ENCODE data around the gene FAM98B. TPM values are rescaled to one million over a fixed set of nuclear protein-coding genes. Genes with fewer than 3 reads are reported as not detected.
"Not testable (repeated sequence)": the region's sequence is repeated elsewhere in the genome, so short reads cannot be mapped to it uniquely, and the experiment has no call there.

FAM98B gene
- 10 to 100 TPM; 45.9 to 67.9 TPM for total RNA-seq

DNA sequence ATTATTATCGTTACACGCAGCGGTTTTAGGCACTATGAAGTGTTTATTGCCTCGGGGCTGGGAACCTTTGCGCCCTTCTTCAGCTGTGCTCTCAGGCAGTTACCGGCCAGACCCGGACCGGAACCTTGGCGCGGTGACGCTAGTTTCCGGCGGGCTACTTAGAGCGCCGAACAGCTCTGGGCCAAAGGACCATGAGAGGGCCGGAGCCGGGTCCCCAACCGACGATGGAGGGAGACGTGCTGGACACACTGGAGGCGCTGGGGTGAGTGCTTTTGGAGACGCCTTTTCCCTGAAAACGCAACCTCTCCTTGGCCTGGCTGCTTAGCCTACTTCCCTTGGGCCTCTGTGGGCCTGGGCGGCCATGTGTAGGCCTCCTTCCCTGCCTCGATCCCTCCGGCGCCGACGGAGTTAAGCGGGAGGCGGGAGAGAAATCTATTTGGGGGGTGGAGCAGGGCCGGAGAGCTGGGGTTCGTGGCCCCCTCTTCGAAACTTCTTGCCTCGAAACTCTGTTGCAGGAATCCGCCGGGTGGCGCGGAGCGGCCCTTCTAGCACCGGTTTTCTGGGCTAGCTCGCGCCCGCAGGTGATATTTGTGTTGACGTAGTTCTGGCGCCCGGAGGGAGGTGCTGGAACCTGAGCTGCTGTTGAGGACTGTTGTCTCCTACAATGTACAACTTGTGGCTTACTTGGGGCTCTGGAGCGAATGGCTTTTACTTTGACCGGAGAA lies at the start of gene FAM98B:
FAM98B (plus strand) TSS at position 157 of the 725 bp plus-strand sequence; CDS start at position 192, 35 bp downstream.
- POLR2A ChIA-PET, result interaction anchor here (0.6 to 2.2 kb wide), 7 partner anchors 13 to 1707 kb away, joined by 3 to 6 read pairs (median 3); partner anchors contain the start of genes BUB1B and RASGRP1
- CTCF ChIA-PET, result interaction anchor here (0.7 to 3.6 kb wide), 8 partner anchors 13 to 250 kb away, joined by 3 to 22 read pairs (median 4); partner anchors contain the start of gene RASGRP1

- ChIA-PET CTCF (no interaction called here), POLR2A (no interaction called here)
Observed at GRCh38 chr15:38406436-38406835, 47.5 kb upstream of the FAM98B start.

DNA sequence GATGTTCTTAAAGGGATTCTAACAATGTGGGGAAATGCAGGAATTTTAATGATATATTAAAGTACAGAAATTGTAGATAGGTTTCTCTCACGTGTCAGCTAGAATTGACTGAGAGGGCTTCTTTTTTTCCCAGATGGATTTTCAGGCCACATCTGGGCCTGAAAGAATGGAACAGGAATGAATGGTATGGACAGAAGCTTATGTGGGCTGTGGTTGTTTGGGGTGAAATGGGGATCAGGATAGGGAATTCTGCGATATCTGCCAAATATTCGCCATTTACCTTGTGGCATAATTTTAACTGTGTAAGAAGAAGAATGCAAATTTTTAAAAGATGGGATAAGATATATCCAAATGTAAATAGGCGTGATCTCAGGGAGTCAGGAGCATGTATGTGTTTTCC lies 45.4 kb upstream of the FAM98B start:
- ChIA-PET POLR2A (no interaction called here), CTCF (no interaction called here)

DNA sequence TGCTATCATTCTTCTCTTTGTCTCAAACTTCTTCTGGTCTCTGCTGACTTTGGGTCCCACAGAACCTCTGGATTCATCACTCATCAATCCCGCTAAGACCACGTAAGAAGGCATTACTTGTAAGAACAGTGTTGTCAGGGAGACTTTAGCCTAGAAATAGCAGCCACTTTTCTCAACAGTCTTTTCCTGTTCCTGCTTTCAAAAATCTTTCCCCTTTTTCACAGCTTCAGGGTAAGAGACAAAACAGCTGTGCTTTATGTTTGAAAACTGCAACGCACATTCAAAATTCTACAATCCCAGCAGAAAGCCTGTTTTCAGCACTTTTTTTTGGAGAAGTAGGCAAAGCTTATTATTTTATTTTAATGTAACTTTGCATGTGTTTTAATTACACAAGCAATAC lies 42.0 kb upstream of the FAM98B start:
- POLR2A ChIA-PET, result no interaction called here
- CTCF ChIA-PET, result no interaction called here

GRCh38 chr15:38412466-38412865 lies 41.5 kb upstream of the FAM98B start:
- ChIA-PET CTCF (no interaction called here), POLR2A (no interaction called here)

DNA sequence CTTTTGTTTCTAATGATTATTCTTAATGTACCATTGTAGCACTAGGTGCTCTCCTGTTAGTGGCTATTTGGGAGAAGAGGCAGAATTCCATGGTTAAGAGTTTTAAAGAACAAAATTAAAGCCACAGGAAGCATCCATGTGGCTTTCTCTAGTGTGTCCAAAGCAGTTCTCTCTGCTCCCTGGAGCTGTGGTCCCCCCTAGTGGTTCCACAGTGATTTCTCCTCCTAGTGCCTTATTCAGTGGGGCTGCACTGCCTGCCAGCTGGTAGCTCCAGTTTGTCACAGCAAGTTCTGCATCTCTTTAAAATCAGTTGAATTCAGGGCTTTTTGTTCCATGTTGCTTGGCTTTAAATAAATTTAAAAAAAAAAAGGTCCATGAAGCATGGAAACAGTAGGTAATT lies 39.6 kb upstream of the FAM98B start:
- ChIA-PET CTCF (no interaction called here), POLR2A (no interaction called here)

DNA sequence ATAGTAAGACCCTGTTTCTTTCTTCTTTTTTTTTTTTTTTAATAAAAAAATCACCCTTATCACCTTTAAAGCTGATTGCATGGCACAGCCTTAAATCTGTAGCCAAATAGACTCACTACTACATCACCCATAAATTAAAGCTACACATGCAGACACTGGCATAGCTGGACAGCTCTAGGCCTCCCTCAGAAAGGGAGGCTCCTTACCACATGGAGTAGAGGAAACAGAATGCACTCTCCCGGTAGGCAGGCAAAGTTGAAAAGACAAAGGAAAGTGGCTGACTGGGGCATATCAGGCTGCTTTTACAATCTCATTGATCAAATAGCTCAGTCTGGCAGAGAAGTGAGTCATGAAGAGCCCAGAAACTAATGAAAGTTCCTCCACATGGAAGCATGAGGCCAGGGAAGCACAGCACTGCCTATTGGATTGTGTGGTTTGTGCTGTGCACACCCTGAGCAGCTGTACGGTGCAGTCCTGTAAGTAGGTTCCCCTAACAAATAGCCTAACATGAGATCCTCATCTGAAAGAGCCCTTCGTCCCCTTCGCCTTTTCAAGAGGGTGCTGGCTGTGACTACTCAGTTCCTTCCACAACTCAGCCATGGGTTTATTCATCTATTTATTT lies 32.7 kb upstream of the FAM98B start:
- ChIA-PET POLR2A (no interaction called here), CTCF (no interaction called here)

GRCh38 chr15:38424101-38424552 lies 29.8 kb upstream of the FAM98B start:
- POLR2A ChIA-PET, result no interaction called here

DNA sequence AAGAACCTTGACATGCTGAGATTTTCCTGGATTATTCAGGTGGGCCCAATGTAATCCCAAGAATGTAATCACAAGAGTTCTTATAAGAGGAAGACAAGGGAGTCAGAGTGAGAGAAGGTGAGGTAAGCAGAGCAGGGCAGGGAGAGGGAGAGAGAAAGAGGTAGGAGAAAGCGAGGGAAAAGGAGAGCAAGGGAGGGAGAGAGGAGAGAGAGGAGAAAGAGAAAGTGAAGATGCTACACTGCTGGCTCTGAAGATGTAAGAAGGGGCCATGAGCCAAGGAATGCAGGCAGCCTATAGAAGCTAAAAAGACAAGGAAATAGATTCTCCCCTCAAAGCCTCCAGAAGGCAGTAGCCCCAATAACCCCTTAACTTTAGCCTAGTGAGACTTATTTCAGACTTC lies 28.7 kb upstream of the FAM98B start:
- POLR2A ChIA-PET, result no interaction called here
- CTCF ChIA-PET, result interaction anchor here (0.6 to 1.8 kb wide), 3 partner anchors 15 to 1675 kb away, joined by 3 to 4 read pairs (median 4); no protein-coding TSS in a partner anchor

More at GRCh38 chr15:38424101-38424552, 29.8 kb upstream of the FAM98B start:
- CTCF ChIA-PET, result interaction anchor here (1.1 kb wide), 1 partner anchor 16 kb away, joined by 4 read pairs; no protein-coding TSS in a partner anchor

DNA sequence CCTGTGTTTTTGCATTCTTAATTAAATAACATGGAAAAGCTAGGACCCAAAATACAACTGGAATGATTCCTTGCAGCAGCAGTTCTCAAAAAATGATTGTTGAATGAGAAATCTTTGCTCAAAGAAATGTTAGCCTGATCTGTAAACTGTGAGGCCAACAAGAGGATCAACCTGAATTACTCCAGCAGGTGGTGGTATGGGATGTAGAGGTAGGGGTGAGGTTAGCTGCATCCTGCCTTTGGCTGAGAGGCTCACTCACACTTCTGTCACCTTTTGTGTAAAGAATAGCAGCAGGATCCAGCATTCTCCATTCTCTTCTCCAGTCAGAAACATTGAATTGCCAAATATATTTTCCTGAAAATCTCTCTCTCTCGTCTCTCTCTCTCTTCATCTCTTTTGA lies 26.5 kb upstream of the FAM98B start:
- ChIA-PET POLR2A (no interaction called here), CTCF (interaction anchor here (1.8 kb wide), 1 partner anchor 13 kb away, joined by 6 read pairs; no protein-coding TSS in a partner anchor)

GRCh38 chr15:38430106-38430760 lies 23.7 kb upstream of the FAM98B start:
- CTCF ChIA-PET, result no interaction called here

GRCh38 chr15:38436993-38437392 lies 16.9 kb upstream of the FAM98B start:
- POLR2A ChIA-PET, result no interaction called here
- CTCF ChIA-PET, result no interaction called here

More at GRCh38 chr15:38430106-38430760, 23.7 kb upstream of the FAM98B start:
- POLR2A ChIA-PET, result no interaction called here

DNA sequence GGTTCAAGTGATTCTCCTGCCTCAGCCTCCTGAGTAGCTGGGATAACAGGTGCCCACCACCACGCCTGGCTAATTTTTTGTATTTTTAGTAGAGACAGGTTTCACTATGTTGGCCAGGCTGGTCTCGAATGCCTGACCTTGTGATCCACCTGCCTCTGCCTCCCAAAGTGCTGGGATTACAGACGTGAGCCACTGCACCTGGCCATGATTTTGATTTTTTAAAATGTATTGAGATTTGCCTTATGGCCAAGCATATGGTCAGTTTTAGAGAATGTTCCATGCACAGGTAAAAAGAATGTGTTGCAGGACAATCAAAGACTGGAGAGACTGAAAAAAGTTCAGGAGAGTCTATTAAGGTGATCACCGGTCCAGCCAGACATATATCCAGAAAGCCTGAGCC lies 16.3 kb upstream of the FAM98B start:
- CTCF ChIA-PET, POLR2A ChIA-PET: not testable (repeated sequence)

GRCh38 chr15:38438031-38438986 lies 15.6 kb upstream of the FAM98B start:
- POLR2A ChIA-PET, result no interaction called here
- CTCF ChIA-PET, result interaction anchor here (4.3 kb wide), 1 partner anchor 260 kb away, joined by 31 read pairs; no protein-coding TSS in a partner anchor

- POLR2A ChIA-PET, result interaction anchor here (0.6 to 1.5 kb wide), 3 partner anchors 14 to 384 kb away, joined by 3 to 4 read pairs (median 3); no protein-coding TSS in a partner anchor
- CTCF ChIA-PET, result interaction anchor here (0.8 to 4.3 kb wide), 19 partner anchors 12 to 551 kb away, joined by 3 to 31 read pairs (median 4); partner anchors contain the start of genes FAM98B and RASGRP1
Observed at GRCh38 chr15:38440353-38441129, 13.4 kb upstream of the FAM98B start.

DNA sequence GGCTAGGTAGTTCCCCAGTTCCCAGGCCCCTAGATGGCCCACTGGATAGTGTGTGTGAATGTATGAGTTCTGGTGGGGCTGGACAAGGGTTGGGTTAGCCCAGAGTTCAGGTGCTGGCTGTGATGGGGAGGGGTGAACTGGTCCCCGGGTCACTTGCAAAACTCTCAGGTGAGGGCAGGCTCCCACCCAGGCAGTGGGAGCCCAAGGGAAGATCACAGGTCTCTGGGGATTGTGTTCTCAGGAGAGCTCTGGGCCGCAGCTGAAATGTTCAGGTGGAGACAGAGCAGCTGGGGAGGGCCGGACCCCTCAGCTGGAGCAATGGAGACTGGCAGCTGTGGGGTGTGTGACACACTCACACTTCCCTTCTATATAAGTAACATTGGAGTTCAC lies 12.8 kb upstream of the FAM98B start:
- CTCF ChIA-PET, result interaction anchor here (0.8 to 4.3 kb wide), 12 partner anchors 13 to 551 kb away, joined by 3 to 31 read pairs (median 6); partner anchors contain the start of gene FAM98B
- POLR2A ChIA-PET, result interaction anchor here (1.1 to 1.5 kb wide), 2 partner anchors 13 to 34 kb away, joined by 3 read pairs; no protein-coding TSS in a partner anchor

GRCh38 chr15:38454696-38455090 lies 766 bp downstream of the FAM98B start:
- POLR2A ChIA-PET, result interaction anchor here (0.7 to 2.2 kb wide), 6 partner anchors 14 to 1706 kb away, joined by 3 to 6 read pairs (median 3); partner anchors contain the start of genes BUB1B and RASGRP1
- CTCF ChIA-PET, result interaction anchor here (0.7 to 3.6 kb wide), 7 partner anchors 14 to 249 kb away, joined by 3 to 22 read pairs (median 5); partner anchors contain the start of gene RASGRP1

GRCh38 chr15:38455092-38455491 lies 1.2 kb downstream of the FAM98B start:
- CTCF ChIA-PET, result interaction anchor here (0.6 to 3.6 kb wide), 7 partner anchors 14 to 249 kb away, joined by 3 to 22 read pairs (median 5); partner anchors contain the start of gene RASGRP1
- POLR2A ChIA-PET, result interaction anchor here (0.8 to 2.2 kb wide), 3 partner anchors 14 to 233 kb away, joined by 3 to 6 read pairs (median 3); partner anchors contain the start of gene RASGRP1
